LoVo (cell line): ENCODE results near the gene OGA.

Experiments used
- DNase-seq: peaks from one replicate; pipeline ENCODE4 v3.0.0-alpha.2; 2016; ENCODE audit warnings: low spot score

Gene OGA

DNA sequence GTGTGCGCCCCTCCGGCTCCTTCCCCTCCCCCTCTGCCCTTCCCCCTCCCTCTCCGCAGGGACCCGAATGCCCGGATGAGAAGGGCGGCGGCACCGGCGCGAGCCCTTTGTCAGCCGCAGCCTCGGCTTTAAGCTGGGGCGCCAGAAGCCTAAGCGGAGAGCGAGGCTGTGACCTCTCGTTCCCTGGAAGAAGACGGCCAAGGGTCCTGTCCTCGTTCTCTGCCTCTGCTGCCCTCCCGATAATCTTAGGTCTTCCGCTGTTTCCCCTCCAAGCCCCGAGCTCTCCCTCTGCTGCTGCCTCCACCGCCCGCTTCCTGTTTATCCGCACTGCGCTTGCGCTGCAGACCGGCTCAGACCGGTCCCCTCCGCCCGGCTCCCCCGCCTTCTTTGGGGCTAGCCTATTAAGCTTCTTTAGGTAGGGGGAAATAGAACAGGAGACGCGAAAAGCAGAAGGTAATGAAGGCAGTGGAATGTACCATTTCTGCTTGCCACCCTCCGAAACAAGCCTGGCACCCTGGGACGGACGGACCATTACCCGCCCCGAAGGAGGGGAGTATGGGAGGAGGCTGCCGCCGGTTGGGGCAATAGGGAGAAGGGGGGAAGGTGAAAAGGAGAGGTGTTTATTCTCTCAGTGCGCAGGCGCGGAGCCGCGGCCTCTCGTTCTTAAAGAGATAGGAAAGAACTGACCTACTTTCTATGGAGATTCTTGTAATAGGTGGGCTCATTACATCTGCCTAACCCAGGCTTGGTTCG lies at the start of gene OGA:
Gene OGA (minus strand): TSS at position 326 of the 753 bp plus-strand sequence. CDS start 422 bp downstream, outside the sequence.
- peak; percentile 98 for DNase-seq

DNA sequence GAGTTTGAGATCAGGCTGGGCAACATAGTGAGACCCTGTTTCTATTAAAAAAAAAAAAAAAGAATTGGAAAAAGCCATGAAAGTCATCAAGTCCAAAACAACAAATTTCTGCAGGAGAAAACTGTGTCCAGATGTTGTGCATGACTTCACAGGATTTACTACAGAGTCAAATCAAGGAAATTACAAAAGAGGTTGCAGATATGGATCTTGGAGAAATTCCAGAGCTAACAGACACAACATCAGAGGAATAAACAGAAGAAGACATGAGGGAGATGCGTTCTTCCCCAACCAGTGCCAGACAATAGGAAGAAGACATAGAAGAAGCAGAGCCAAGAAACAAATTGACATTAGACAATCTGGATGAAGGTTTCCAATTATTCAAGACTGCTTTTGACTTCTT lies 49.7 kb upstream of the OGA start:
- no peak for DNase-seq

DNA sequence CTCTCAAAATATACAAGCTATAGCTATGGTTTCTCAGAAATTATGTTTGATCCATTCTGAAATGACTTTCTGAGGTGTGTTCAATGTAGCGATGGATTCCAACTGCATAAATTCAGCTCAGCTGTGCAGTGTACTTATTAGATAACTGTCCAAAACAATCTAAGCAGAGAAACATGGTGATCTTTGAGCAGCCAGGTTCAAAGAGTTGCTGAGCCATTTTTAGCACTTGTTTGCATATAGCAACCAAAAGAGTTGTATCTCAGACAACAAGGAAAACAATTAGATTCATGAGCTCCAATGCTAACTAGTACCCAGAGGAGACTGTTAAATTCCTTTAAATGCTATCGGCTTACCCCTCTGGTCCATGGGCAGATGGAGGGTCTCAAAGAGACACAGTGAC lies 41.3 kb upstream of the OGA start:
- no peak for DNase-seq

DNA sequence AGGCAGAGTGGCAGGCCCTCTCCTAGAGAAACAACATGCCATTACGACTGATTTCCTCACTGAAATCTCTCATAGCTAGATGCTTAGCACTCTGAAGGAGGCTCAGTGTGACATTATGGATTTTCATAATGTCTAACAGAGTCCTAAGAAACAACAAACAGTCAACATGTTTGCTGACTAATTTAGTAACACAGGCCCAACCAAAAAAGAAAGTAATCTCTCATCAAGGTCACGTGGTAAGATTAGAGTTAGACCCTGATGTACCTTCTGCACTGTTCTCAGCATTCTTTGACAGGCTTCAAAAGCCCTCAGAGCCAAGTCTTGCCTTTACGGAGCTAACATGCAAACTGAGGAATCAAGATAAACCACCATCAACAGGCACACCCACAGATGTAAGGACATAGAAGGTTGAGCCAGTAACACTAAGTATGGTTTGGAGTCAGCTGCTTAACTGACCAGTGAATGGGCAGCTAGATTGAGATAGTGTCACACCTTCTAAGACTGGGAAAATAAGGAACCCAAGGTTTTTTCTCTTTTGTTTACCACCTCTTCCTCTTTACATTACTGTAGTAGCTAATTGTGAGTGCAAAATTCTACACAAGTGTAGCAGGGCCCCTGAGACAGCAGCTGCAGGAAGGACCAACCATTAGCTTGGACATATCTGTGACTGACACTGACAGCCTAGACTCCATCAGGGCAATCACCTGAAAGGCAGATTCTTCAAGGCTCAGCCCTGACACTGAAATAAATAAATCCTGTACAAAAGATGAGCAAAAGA lies 40.7 kb upstream of the OGA start:
- DNase-seq = no peak

DNA sequence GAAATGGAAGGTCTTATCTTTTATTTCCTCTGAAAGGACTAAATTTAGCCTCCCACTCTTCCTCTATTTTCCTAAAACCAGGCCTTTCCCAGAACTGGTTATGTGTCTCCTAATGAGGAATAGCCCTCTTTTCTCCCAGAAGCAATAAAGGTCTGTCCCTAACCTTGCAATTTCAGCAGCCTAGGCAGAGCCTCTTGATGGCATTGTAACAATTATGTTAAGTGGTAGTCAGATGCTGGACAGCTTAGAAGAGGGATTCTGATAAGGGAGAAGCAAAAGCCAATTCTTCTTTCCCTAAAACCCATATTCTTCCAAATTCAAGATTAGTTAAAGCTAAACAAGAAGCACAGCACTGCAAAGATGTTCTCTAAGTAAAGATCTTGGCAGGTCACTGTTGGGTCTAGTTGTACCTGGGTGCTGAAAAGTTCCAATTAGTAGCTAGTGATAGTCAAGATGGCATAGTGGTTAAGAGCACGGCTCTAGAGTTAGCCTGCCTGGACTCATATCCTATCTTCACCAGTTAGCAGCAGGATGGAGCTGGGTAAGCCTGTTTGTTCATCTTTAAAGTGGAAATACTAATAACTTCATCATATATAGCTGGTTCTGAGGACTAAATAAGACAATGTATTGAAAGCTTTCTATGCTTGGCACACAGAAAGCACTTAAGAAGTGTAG lies 39.7 kb upstream of the OGA start:
- DNase-seq = no peak

DNA sequence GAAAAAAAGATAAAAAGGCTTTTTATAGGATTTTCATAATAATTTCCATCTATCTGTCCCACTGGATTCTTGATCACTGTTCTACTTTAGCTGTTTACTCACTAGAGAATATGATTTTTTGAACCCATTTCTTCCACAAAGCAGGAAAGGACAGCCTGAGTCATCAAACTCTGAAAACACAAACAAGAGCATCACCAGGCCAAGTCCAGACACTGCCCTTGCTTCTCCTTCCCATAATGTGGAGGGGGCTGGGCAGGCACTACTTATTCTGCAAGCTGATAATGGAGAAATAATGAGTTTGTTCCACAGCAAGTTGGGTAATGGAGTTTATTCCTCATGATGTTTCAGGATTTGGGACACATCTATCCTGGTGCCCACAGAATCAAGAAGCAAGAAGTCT lies 38.4 kb upstream of the OGA start:
- DNase-seq = no peak

DNA sequence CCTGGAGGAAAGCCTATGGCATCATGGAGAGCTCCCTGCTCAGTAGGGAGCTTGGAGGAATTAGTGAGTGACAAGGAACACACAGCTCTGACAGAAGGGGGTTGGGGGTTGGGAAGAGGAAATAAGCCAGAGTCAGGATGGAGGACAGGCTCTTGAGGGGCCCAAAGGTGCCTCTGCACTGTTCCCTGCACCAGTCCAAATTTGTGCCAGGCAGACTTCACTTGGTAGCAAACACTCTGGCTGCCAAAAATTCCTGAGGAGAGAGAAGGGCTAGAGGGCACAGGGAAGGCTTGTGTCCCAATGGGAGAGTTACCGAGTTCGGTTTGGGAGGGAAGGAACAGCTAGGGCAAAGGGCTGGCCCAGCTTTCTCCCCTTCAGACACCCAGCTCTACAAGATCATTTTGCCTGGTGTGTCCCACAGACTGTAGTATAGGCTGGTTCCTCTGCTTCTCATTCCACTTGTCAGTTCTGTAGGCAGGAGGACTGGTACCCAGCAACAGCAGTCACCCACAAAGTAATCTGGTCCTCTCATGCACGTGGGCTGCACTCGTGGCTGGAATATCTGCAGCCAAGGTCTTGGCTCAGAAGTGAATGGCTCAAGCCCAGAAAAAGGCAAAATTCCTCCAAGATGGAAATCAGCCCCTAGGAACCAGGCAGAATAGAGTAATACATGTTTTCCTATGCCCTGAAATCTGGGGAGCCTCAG lies 33.3 kb upstream of the OGA start:
- DNase-seq = no peak

DNA sequence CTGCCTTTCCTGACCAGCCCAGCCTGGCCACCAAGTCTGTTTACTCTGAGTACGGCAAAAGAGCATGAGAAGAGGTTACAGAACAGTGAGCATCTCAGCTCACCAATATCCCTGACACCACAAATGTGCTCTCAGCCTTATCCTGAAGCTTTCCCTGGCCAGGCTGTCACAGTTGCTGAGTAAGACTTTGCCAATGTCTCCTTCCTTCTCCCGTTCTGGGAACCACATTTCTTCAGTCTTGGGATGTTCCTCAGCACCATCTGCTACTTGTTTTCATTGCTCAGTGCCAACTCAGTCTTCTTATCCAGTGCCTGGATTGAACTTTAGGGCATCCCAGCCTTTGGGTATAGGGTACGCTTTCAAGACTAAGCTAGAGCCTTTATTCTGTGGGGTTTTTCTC lies 32.5 kb upstream of the OGA start:
- no peak for DNase-seq

DNA sequence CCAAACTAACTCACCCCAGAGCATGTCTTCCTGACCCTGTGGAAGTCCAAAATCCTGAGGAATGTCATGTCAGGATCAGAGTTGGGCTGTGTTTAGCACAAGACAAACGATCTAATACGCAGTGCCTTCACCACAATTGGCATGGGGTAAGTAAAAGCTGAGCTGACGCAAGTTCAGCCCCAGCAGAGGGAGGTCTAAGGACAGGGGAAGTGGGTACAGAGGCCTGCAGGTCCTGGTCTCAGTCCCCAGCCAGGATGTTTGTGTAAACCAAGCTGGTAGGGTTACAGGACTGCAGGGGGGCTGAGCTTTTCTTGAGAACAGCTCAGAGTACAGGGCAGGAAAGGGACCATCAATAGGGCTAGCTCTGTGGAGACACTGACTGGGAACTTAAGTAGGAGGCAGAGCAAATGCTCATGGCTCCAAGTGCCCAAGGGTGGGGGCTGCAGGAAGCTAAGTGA lies 30.7 kb upstream of the OGA start:
- no peak for DNase-seq

DNA sequence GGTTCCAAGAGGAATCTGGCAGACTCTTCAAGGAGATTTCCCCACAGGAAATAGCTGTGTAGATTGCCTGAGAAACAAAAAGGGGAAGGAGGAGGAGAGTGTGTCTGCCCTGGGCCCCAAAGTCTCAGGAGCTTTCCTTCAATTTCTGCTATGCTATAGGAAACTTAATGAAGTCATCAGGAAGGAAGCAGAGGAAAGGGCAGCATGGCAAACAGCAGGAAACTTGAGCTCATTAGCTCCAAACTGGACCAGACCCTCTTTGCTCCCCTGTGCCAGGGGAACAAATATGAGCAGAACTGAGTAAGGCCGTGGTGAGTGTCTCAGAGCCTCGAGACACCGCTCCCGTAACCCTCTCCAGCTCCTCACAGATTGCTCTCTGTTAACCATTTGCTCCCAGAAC lies 30.2 kb upstream of the OGA start:
- DNase-seq = no peak

DNA sequence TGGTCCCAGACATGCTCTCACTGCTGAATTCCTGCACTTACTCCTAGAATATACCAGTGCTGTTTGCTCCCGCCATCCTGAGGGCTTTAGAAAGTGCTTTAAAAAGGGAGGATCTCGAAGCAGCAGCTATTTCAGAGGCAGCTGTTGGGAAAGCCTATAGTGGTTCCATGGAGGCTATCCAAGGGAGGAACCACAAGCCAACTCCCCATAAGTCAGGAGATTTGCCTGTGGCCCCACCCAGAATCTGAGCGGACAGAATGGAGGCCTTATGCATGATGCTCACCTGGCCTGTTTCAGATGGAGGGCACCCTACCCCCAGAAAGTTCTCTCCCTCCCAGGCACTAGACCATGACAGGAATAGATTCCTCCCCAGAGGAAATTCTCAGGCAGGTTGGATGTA lies 27.6 kb upstream of the OGA start:
- DNase-seq = no peak

DNA sequence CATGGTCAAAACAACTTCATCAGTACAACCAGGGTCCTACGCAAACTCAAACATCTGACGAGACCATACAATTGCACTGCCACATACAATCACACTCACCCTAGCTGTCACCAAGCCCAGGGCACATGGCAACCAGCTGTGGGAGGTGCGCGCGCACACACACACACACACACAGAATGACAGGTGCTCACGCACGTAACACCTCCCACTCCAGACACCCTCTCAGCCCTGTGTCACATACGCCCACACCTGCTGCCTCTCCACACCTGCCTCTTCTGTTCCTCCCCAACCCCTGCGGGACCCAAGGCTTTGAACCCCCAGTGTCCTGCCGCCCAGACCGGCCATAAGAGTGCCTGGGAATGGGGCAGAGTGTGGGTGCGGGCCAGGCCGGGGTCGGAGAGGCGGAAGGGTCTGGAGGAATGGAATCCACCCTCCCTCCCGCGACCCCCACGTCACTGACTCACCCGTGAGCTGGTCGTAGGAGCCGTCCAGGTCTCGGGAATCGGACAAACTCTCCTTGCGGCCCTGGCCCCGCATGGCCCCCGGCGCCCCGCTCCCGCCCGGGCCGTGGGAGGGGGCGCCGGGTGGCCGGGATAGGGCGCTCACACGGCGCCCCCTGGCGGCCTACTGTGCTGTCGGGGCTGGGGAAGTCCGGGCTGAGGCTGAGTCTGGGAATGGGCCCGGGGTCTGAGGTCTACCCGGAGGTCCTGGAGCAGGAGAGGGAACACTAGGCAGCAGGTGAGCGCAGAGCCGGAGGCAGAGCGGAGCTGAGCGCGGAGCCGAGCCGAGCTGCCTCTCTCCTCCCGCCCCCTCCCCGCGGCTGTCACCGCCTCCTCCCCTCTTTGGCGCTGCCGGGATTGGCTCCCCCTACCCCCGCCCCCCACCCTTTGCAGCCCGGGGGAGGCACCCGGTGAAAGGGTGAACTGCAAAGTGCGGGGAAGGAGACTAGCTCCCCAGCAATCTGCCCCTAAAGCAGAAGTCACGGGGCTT lies 25.1 kb upstream of the OGA start, which contains the start of gene KCNIP2:
Gene KCNIP2 (minus strand): TSS at position 769 of the 990 bp plus-strand sequence. CDS start 232 bp downstream, at position 537.
- no peak for DNase-seq

DNA sequence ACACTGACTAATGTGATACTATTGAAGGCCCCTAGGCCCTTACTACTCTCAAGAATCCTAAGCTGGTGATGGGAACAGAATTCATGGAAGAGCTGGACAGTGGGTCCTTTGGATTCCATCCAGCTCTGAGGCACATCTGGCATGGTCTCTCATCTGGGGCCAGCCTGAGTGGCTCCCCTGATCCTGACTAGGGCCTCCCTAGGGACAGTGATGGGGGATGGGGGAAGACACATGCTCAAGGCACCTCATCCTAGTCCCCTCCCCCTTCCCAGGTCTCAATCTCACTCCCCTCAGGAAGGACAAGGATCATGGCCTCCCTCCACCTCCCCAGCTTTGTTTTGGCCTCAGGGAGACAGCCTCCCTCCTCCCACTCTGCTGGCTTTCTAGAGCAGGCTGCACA lies 23.6 kb upstream of the OGA start:
- no peak for DNase-seq

DNA sequence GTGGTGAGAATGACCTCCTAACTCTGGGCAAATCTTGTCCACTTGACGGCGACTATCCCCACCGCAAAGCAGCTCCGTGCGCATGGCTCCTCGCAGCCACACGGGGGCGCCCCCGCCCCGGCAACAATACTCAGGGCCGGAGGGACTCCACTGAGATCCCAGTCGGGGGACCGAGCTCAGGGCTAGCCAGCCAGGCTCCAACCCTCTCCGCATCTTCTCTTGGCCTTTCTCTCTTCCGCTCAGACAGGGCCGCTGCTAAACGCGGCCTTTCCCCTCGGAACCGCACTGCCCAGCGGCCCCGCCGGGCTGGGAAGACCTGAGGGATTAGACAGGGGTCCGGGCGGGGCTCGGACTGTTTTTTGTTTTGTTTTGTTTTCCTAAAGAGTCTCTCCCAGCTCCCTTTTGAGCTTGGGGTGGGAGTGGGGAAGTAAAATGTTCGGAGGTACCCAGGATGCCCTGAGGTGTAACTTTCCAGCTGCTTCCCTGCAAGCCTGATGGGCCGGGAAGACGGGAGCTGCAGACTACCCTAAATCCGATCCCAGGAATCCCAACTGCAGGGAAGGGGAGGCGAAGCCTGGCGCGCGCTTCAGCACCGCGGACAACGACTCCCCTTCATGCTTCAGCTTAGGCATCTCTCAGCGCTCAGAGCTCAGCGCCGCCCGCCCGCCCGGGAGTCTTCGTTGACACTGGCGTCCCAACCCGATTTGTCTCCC lies 22.7 kb upstream of the OGA start:
- DNase-seq = peak; percentile 63

DNA sequence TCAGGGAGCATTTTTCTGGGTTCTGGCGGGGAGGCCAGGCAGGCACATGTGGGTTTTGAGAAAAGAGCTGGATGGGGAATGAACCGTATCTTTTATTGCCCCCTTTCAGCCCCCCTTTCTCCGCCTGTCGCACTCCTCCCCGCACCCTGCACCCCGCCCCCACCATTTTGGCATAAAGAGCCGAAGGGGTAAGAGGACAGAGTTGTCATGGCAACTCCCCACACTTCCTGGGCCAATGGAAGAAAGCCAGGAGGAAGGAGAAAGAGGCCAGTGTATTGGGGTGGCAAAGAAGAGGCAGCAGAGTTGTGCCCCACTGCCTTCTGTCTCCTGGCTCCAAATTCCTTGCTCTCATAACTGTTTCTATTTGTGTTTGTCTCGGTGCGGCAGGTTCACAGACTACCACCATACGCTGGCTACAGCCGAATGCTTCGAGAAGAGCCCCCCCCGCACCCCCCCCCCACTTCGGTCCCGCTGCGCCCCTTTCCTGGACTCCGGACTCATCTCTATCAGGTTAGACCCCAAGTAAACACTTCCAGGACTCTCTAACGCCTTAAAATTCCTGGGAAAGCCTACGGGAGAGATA lies 21.9 kb upstream of the OGA start:
- no peak for DNase-seq

DNA sequence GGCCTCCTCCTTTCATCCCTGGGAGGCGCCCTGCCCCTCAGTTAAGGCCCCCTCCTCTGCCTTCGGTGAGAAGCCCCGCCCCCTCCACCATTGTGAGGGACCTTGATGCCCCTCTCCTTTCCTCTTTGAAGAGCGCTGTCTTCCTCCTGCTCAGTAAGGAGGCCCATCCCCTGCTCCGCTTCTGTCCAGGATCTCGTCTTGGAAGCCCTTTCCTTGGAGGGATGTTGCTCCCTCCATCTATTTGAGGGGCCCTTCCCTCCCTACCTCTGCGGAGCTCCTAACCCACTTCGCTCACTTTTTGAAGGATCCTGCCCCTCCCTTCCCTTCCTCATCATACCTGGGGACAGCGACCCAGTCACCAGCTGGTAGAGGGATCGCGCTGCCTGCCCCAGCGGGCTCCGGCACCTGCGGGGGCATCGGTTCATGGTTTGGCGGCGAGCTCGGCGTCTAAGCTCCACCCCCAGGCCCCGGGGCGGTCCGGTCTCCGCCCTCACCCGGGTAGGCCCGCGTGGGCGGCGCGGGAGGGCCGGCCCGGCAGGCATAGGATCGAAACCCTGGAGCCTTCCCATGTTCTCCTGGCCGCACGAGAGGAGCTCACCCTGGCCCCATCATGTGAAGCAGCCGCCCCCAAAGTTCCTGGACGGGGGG lies 21.3 kb upstream of the OGA start:
- no peak for DNase-seq

DNA sequence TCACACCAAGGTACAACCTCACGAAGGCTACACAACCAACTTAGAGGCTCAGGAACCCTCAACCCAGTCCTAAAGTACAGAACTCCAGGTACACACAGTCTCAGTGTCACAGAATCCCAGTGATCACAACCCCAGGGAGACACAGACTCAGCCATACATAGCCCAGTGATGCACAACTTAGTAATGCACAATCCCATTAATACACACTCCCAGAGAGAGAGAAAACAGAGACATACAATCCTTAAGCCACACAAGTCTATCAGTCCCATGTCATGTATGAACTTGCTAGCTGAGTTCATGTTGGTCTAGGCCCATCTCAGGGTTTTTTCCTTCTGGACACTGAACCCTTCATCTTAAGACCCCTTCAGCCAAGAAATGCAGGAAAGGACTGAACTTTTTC lies 20.8 kb upstream of the OGA start:
- DNase-seq = no peak

DNA sequence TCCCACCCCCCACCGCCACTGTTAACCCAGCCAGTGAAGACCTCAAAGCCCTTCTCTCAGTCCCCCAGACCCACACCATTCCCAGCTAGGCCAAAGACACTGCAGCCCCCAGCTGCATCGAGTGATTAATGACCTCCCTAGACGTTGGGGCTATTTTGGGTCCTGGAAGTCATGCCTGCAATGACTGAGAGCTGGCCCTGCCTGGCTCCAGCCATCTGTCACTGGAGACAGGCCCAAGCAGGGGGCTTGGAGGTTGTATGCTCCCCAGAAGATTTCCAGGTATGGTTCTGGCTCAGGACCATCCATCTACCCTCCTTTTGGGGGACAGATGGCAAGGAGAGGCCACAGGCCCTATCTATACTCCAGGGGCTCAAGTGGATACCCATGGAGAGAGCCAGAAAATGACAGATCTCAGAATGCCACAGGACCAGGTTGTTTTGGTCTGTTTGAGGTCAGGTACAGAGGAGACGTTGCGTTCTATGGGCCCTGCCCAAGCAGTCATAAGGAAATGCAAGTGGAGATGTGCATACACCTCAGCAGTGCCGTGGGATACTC lies 20.2 kb upstream of the OGA start:
- DNase-seq = no peak

DNA sequence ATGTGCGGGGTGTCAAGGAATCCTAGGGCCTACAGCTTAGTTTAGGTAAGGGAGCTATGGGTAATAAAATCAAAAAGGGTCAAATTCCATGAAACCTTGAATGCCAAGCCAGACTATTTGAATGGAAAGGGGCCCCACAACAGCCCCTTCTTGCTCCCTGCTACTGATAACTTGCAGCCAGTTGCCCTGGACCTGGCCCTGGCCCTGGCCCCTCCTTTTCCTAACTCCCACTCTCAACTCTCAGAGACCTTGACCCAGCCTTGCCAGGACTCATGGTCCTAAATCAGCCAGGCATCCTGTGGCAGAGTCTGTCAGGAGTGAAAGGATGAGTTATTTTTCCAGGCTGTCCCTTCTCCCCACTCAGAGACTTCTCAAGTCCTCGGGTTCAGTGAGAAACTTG lies 19.5 kb upstream of the OGA start:
- DNase-seq = no peak
